Psoas muscle (tissue), 8 donors: ENCODE results near the gene PLCG2. TPM values are rescaled to one million over a fixed set of nuclear protein-coding genes. Genes with fewer than 3 reads are reported as not detected.

Source experiments
- ATAC-seq, 4 donors: fragments of 200-7000 bp; cut with Tn5 transposase; one replicate each; pipeline ENCODE4 v1.9.1; 2020; ENCODE audit warnings: moderate library complexity in 3 of 4, mild to moderate bottlenecking in 2 of 4
- DNase-seq, 2 donors: peaks; one replicate each; pipeline ENCODE4 v3.0.0-alpha.2; 2020
- H3K27ac ChIP-seq: fragments of 200-600 bp; one replicate; pipeline ENCODE4 v1.8.0; 2022
- H3K27me3 ChIP-seq, 3 donors: fragments of 200-600 bp in 1 of 3; one replicate each; pipeline versions ENCODE4 v1.6.1 to v1.8.0; 2013 to 2022; ENCODE audit warnings: low read length in 2 of 3, mild to moderate bottlenecking in 2 of 3, moderate library complexity in 1 of 3; ENCODE audit not compliant: insufficient read depth in 3 of 3
- H3K36me3 ChIP-seq, 2 donors: fragments of 200-600 bp in 1 of 2; one replicate each; pipeline versions ENCODE4 v1.6.1 to v1.8.0; 2013 to 2022; ENCODE audit warnings: low read depth in 1 of 2, mild to moderate bottlenecking in 1 of 2, moderate library complexity in 1 of 2; ENCODE audit not compliant: insufficient read depth in 1 of 2
- H3K4me1 ChIP-seq: fragments of 200-600 bp; one replicate; pipeline ENCODE4 v1.8.0; 2022
- H3K4me3 ChIP-seq: fragments of 200-600 bp; one replicate; pipeline ENCODE4 v1.8.0; 2022; ENCODE audit warnings: mild to moderate bottlenecking
- H3K9me3 ChIP-seq: fragments of 200-600 bp; one replicate; pipeline ENCODE4 v1.8.0; 2022
- WGBS, 3 donors: extraction: QIAGEN DNeasy Blood & Tissue Kit; methylation state at CpG; one replicate each; pipeline versions ENCODE4 v1.1.6 to v1.1.7; 2013; 5-methylcytosine and 5-hydroxymethylcytosine counted together
- intact Hi-C, 2 donors: fragments of 100-400 bp; cut with DNase I; formaldehyde crosslinking; loops; one replicate each; pipeline versions ENCODE4 v1.11.0 to v1.14.2; 2022
- polyA plus RNA-seq, 3 donors: library from polyadenylated mRNA; stranded (reverse); fragments of 200-250 nt; gene quantifications; one replicate each; pipeline ENCODE4 v1.2.3, GENCODE V29; 2013
- total RNA-seq, 4 donors: library from RNA; stranded (reverse); fragmentation: NEBNext Ultra II Directional in 2 of 4; extraction: Animal tissue kit (Norgen Biotek cat#: 25700) in 2 of 4; gene quantifications; one replicate each; pipeline versions ENCODE4 v1.2.1 to v1.2.4, GENCODE V29; 2021 to 2023
- TF ChIP-seq, protein P1 (sequence below): fragments of 200-600 bp; IDR thresholded peaks from one replicate; pipeline ENCODE4 v1.8.0; 2022; ENCODE audit warnings: antibody characterized with exemption
- donor health status: healthy with polysubstance abuse.
- donor health status: DM: no; HTN: no; CAD: no; lungs with moderate emphysema.
- donor health status: Bipolar disorder and iron deficiency.
- donor health status: healthy.
- donor health status: DM: yes; HTN: yes; CAD: no.
- donor health status: DM: no; HTN: no; CAD: no.
- donor health status: DM: no; HTN: no; CAD: no.
- donor health status: DM: yes; HTN: yes; CAD: no.

The PLCG2 gene
- total and polyA plus RNA-seq, 7 donors, result 0.96 to 4.8 (median 2.5) TPM

GRCh38 chr16:81785138-81785924 lies 6.2 kb downstream of the PLCG2 start:
- intact Hi-C loops, result no loop called here

DNA sequence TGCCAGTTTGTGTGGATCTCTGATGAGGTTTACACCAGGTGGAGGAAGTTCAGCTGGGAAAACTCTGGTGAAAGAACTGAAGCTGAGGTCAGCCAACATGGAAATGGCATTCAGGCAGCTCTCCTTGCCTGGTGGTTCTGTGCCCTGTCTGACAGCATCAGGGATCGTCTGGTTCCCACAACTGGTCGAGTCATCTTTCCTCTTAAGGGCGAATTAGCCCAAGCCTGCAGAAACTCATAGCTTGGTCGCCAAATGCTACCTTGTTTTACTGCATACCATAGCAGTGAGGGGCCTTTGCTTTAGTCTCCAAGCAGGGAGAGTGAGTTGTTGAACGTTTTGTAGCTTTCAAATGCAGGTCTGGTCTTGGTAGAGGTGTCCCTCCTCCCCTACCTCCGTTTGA lies 7.2 kb downstream of the PLCG2 start:
- intact Hi-C loops, result no loop called here
- 41 to 53% (median 47%) methylated on average over 6 of the region's 6 CpGs for WGBS, 3 donors
- H3K27me3 ChIP-seq, result peaks cover 0 to 3% (median 0%) of the 10 kb centered on the region in 3 donors

More at GRCh38 chr16:81785138-81785924, 6.2 kb downstream of the PLCG2 start:
- Histone ChIP-seq H3K4me1 (no peaks in the 10 kb centered on the region), H3K27ac (no peak overlapping the region), H3K27me3 (peaks cover 0 to 10% (median 0%) of the 10 kb centered on the region in 3 donors), H3K9me3 (no peaks in the 10 kb centered on the region), H3K4me3 (no peak overlapping the region), H3K36me3 (no peaks in the 10 kb centered on the region)
- TF ChIP-seq, protein P1, sequence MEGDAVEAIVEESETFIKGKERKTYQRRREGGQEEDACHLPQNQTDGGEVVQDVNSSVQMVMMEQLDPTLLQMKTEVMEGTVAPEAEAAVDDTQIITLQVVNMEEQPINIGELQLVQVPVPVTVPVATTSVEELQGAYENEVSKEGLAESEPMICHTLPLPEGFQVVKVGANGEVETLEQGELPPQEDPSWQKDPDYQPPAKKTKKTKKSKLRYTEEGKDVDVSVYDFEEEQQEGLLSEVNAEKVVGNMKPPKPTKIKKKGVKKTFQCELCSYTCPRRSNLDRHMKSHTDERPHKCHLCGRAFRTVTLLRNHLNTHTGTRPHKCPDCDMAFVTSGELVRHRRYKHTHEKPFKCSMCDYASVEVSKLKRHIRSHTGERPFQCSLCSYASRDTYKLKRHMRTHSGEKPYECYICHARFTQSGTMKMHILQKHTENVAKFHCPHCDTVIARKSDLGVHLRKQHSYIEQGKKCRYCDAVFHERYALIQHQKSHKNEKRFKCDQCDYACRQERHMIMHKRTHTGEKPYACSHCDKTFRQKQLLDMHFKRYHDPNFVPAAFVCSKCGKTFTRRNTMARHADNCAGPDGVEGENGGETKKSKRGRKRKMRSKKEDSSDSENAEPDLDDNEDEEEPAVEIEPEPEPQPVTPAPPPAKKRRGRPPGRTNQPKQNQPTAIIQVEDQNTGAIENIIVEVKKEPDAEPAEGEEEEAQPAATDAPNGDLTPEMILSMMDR, result no peak
- no peak for DNase-seq
- WGBS, 3 donors, result 64 to 67% (median 66%) methylated on average over 7 of the region's 7 CpGs
- ATAC-seq, result no peak

DNA sequence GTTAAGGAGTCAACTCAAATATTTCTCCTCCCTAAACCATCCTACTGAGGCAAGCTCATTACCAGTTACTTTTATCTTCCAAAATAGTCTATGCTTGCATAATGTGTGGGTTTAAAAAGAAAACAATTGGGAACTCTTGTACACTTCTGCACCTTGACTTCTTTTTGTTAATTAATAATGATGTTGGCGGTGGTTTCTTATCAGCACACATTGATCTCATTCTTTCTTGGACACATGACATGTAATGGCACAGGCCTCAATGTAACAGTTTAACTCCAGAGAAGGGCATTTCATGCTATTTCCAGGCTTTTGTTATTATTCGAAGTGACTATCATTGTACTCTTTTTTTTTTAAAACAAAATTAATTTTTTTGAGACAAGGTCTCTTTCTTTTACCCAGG lies 7.8 kb downstream of the PLCG2 start:
- intact Hi-C loops, result no loop called here
- H3K27me3 ChIP-seq, result no peaks in the 10 kb centered on the region
- 83 to 94% (median 92%) methylated on average over 2 of the region's 2 CpGs for WGBS, 3 donors
- DNase-seq (no peak), ATAC-seq (no peak)
- no peak overlapping the region for H3K27ac ChIP-seq
- H3K4me1 ChIP-seq, result no peaks in the 10 kb centered on the region
- TF ChIP-seq, protein P1, result no peak
- no peaks in the 10 kb centered on the region for H3K36me3 ChIP-seq
- H3K9me3 ChIP-seq, result no peaks in the 10 kb centered on the region
- no peak overlapping the region for H3K4me3 ChIP-seq

More for the DNA sequence above, 7.2 kb downstream of the PLCG2 start:
- Histone ChIP-seq H3K27ac (no peak overlapping the region), H3K4me3 (no peak overlapping the region), H3K9me3 (no peaks in the 10 kb centered on the region), H3K36me3 (no peaks in the 10 kb centered on the region), H3K4me1 (no peaks in the 10 kb centered on the region)
- DNase-seq (no peak), ATAC-seq (no peak)
- TF ChIP-seq, protein P1, result no peak

DNA sequence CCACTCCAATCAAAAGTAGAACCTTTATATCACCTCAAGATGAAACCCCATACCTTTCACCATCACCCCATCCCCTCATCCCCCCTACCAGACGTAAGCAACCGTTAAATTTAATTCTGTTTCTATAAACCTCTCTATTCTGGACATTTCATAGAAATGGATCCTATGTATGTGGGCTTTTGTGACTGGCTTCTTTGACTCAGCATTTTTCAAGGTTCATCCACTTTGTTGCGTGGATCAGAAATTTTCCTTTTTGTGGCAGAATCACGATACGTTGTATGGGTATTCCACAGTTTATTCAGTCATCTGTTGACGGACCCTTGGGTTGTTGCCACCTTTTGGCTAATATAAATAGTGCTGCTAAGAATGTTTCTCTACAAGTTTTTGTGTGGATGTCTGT lies 8.6 kb downstream of the PLCG2 start:
- no peak overlapping the region for H3K4me3 ChIP-seq
- 71 to 85% (median 80%) methylated on average over 6 of the region's 6 CpGs for WGBS, 3 donors
- no peak overlapping the region for H3K27ac ChIP-seq
- DNase-seq (no peak), ATAC-seq (no peak)
- no peaks in the 10 kb centered on the region for H3K36me3 ChIP-seq
- H3K4me1 ChIP-seq, result no peaks in the 10 kb centered on the region
- intact Hi-C loops, result no loop called here
- no peaks in the 10 kb centered on the region for H3K9me3 ChIP-seq
- TF ChIP-seq, protein P1, result no peak
- H3K27me3 ChIP-seq, result no peaks in the 10 kb centered on the region

DNA sequence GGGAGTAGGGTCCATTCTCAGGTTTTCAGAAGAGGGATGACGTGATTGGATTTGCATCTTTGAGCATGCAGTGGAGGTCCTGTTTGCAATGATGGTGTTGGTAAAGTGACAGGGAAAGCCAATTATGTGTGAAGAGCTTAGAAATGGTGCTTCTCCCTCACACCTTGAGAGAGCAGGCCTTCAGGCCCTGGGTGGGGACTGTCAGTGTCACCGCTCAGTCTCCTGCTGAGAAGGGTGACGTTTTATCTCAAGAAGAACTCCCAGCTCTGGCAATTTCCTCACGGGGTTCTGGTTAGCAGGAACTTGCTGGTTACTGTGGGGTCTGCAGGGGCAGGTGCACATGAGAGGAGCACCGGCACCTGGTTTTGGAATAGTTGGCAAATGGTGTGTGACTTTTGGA lies 11.2 kb downstream of the PLCG2 start:
- Histone ChIP-seq H3K4me3 (no peak overlapping the region), H3K27me3 (no peaks in the 10 kb centered on the region), H3K9me3 (no peaks in the 10 kb centered on the region), H3K4me1 (no peaks in the 10 kb centered on the region), H3K36me3 (no peaks in the 10 kb centered on the region), H3K27ac (no peak overlapping the region)
- DNase-seq (no peak), ATAC-seq (no peak)
- intact Hi-C loops, result no loop called here
- 64 to 74% (median 65%) methylated on average over 5 of the region's 5 CpGs for WGBS, 3 donors
- TF ChIP-seq, protein P1, result no peak
